B cell (primary cell): Measurements from ENCODE around the gene HSPB6. TPM values are rescaled to one million over a fixed set of nuclear protein-coding genes. Genes with fewer than 3 reads are reported as not detected.

Experiments
- ATAC-seq: fragments of 200-7000 bp; cut with Tn5 transposase; one replicate; pipeline ENCODE4 v1.10.0; 2021; ENCODE audit warnings: low read depth, mild to moderate bottlenecking, moderate number of reproducible peaks, moderate library complexity
- CTCF ChIA-PET: fragments of 350-600 bp; sonication (Branson Sonifier 250); formaldehyde crosslinking; loops from one replicate; lab custom pipeline; 2021; ENCODE audit warnings: antibody characterized with exemption, inconsistent platforms; lab: Charles Lee
- POLR2A ChIA-PET: fragments of 350-600 bp; sonication (Branson Sonifier 250); formaldehyde crosslinking; loops from one replicate; lab custom pipeline; 2021; ENCODE audit warnings: antibody characterized with exemption; lab: Charles Lee
- DNase-seq: peaks from one replicate; pipeline ENCODE4 v3.0.0; 2013
- H2AFZ ChIP-seq: 2 replicates; pipeline ENCODE4 v1.6.1; 2012; ENCODE audit warnings: mild to moderate bottlenecking, low read depth, low read length; ENCODE audit not compliant: insufficient read depth, poor library complexity, severe bottlenecking
- H3K27ac ChIP-seq, 2 donors: 1 replicate in 1 of 2; 2 replicates in 1 of 2; pipeline ENCODE4 v1.5.1; 2012 to 2013; ENCODE audit warnings: low read length in 2 of 2, mild to moderate bottlenecking in 2 of 2, moderate library complexity in 1 of 2
- H3K27me3 ChIP-seq, 4 experiments: fragments of 200-600 bp in 1 of 4; sonication (generic) in 1 of 4; replicated peaks in 1 of 4; 1 replicate in 2 of 4; 2 replicates in 2 of 4; pipeline versions ENCODE4 v1.6.1 to v1.7.0; 2013 to 2016; ENCODE audit warnings: low read length in 3 of 4, mild to moderate bottlenecking in 2 of 4, mixed read lengths in 1 of 4, moderate library complexity in 1 of 4; ENCODE audit not compliant: insufficient read depth in 4 of 4, control insufficient read depth in 3 of 4; ENCODE audit errors: control extremely low read depth in 1 of 4
- H3K36me3 ChIP-seq, 2 experiments: replicated peaks in 1 of 2; 1 replicate in 1 of 2; 2 replicates in 1 of 2; pipeline versions ENCODE4 v1.6.1 to v1.7.1; 2013; ENCODE audit warnings: low read length in 1 of 2; ENCODE audit not compliant: insufficient read depth in 2 of 2, control insufficient read depth in 1 of 2; ENCODE audit errors: control extremely low read depth in 1 of 2, extremely low read depth in 1 of 2
- H3K4me1 ChIP-seq, 2 donors: fragments of 200-600 bp in 1 of 2; sonication (generic) in 1 of 2; 1 replicate in 1 of 2; 2 replicates in 1 of 2; pipeline versions ENCODE4 v1.5.1 to v1.6.1; 2013 to 2017; ENCODE audit warnings: low read length in 2 of 2; ENCODE audit not compliant: control insufficient read depth in 2 of 2, insufficient read depth in 2 of 2
- H3K4me2 ChIP-seq: replicated peaks from 2 replicates; pipeline ENCODE3; 2012; ENCODE audit warnings: mild to moderate bottlenecking, low read depth, low read length; ENCODE audit not compliant: poor library complexity, severe bottlenecking
- H3K4me3 ChIP-seq, 5 experiments: fragments of 200-600 bp in 1 of 5; sonication (generic) in 1 of 5; 1 replicate in 3 of 5; 2 replicates in 2 of 5; pipeline versions ENCODE4 v1.5.1 to v1.7.0; 2011 to 2016; ENCODE audit warnings: low read length in 4 of 5, mild to moderate bottlenecking in 4 of 5, low read depth in 2 of 5, control low read depth in 1 of 5, moderate library complexity in 1 of 5; ENCODE audit not compliant: insufficient read depth in 1 of 5; ENCODE audit errors: control extremely low read depth in 1 of 5, extremely low read depth in 1 of 5
- H3K79me2 ChIP-seq: fragments of 200-600 bp; sonication (generic); one replicate; pipeline ENCODE4 v1.6.0; 2016; ENCODE audit warnings: low read length; ENCODE audit not compliant: control insufficient read depth, insufficient read depth
- H3K9ac ChIP-seq: fragments of 200-600 bp; sonication (generic); 2 replicates; pipeline ENCODE4 v1.6.1; 2017; ENCODE audit warnings: mild to moderate bottlenecking, low read length, moderate library complexity
- H3K9me3 ChIP-seq, 3 donors: one replicate each; pipeline versions ENCODE4 v1.6.1 to v1.7.1; 2013; ENCODE audit warnings: low read length in 2 of 3; ENCODE audit not compliant: control insufficient read depth in 2 of 3, insufficient read depth in 1 of 3; ENCODE audit errors: control extremely low read depth in 1 of 3
- H4K20me1 ChIP-seq: 2 replicates; pipeline ENCODE4 v1.6.0; 2012; ENCODE audit warnings: mild to moderate bottlenecking, low read length; ENCODE audit not compliant: insufficient read depth, control insufficient read depth, poor library complexity, severe bottlenecking
- H3K27ac Mint-ChIP-seq: one replicate; pipeline ENCODE4 v1.8.0; 2021; ENCODE audit warnings: mixed read lengths
- H3K27me3 Mint-ChIP-seq: one replicate; pipeline ENCODE4 v1.8.0; 2021; ENCODE audit warnings: mixed read lengths
- H3K4me1 Mint-ChIP-seq: one replicate; pipeline ENCODE4 v1.8.0; 2021; ENCODE audit warnings: mixed read lengths
- H3K4me3 Mint-ChIP-seq: one replicate; pipeline ENCODE4 v1.8.0; 2021; ENCODE audit warnings: mixed read lengths
- H3K9me3 Mint-ChIP-seq: one replicate; pipeline ENCODE4 v1.8.0; 2022; ENCODE audit warnings: mixed read lengths; ENCODE audit not compliant: insufficient read depth
- CTCF ChIP-seq: fragments of 200-600 bp; IDR thresholded peaks from one replicate; pipeline ENCODE4 v1.8.0; 2022; ENCODE audit warnings: antibody characterized with exemption, mild to moderate bottlenecking
- EZH2 ChIP-seq: IDR thresholded peaks from 2 replicates; pipeline ENCODE4 v1.6.1; 2012; ENCODE audit warnings: borderline replicate concordance, low read depth, mild to moderate bottlenecking, moderate library complexity, low read length; ENCODE audit not compliant: insufficient read depth, poor library complexity, severe bottlenecking
- WGBS: methylation state at CpG from one replicate; pipeline ENCODE4 v1.1.5; 2013; ENCODE audit warnings: missing lambda C conversion rate; ENCODE audit not compliant: insufficient coverage; 5-methylcytosine and 5-hydroxymethylcytosine counted together
- intact Hi-C: fragments of 100-400 bp; cut with micrococcal nuclease; formaldehyde crosslinking; loops from one replicate; pipeline ENCODE4 v1.10.0; 2022
- polyA plus RNA-seq: library from polyadenylated mRNA; depleted of rRNA; stranded (reverse); fragments of >200 nt; gene quantifications from 2 replicates; pipeline ENCODE4 v1.2.3, GENCODE V29; 2012
- total RNA-seq, 2 donors: library from RNA; stranded (reverse); fragments of 120-200 nt in 1 of 2; gene quantifications; 1 replicate in 1 of 2; 2 replicates in 1 of 2; pipeline versions ENCODE4 v1.2.3 to v1.2.4, GENCODE V29; 2013 to 2022

HSPB6 gene
- total and polyA plus RNA-seq, 2 donors (not counting 1 experiment from before 2014, with no cell fraction given): not detected

DNA sequence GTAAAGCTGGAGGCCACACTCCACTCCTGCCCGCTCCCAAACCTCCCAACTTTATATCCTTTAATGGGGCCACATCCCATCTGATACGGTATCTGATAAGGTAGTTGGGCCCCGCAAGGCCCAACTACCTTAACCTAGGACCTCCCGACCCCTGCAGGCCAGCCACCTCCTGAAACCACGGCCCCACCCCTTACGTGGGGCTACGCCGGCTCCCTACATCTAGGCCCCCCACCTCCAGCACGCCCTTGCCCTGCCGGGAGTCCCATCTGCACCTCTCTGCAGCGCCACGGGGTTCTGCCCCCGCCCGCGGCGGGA, 16.8 kb downstream of the HSPB6 start:
- H3K27me3 ChIP-seq: no peaks in the 10 kb centered on the region

More for the DNA sequence above, 16.8 kb downstream of the HSPB6 start:
- Histone ChIP-seq H2AFZ (peak overlapping the region; percentile 66), H3K27ac (peak overlapping the region; percentile 21 to 61), H3K9me3 (no peaks in the 10 kb centered on the region), H3K9ac (peak overlapping the region; percentile 91), H3K4me3 (peak overlapping the region; percentile 60 to 93 (median 83)), H3K4me2 (peak overlapping the region; percentile 100), H3K79me2 (peaks cover 48% of the 10 kb centered on the region), H4K20me1 (peaks cover 28% of the 10 kb centered on the region), H3K4me1 (peaks cover 34 to 64% of the 10 kb centered on the region in 2 donors), H3K36me3 (peaks cover 0 to 39% of the 10 kb centered on the region in 2 experiments)
- DNase-seq: no peak
- POLR2A ChIA-PET: interaction anchor here (0.7 to 1.5 kb wide), 9 partner anchors 8 to 160 kb away, joined by 3 to 10 read pairs (median 3); partner anchors contain the start of genes HSPB6, LIN37 and NFKBID
- Mint-ChIP-seq H3K27me3 (no peaks in the 10 kb centered on the region), H3K4me1 (peaks cover 52% of the 10 kb centered on the region), H3K4me3 (peak overlapping the region; percentile 96), H3K9me3 (no peaks in the 10 kb centered on the region), H3K27ac (peak overlapping the region; percentile 92)
- CTCF ChIA-PET: interaction anchor here (0.8 to 1.6 kb wide), 8 partner anchors 8 to 219 kb away, joined by 3 to 7 read pairs (median 4); partner anchors contain the start of gene LIN37
- ATAC-seq: peak; percentile 0
- TF ChIP-seq EZH2 (no peak), CTCF (no peak)
- WGBS: 8% methylated on average over 15 of the region's 16 CpGs
- intact Hi-C loops: loop anchor here (1.0 to 10.0 kb wide), 8 partner anchors 18 to 475 kb away; partner anchors contain the start of genes ARHGAP33, PROSER3, ZNF146 and ZNF565
